Osteoblast (primary cell): Measurements from ENCODE around the gene BCL2. TPM values are rescaled to one million over a fixed set of nuclear protein-coding genes. Genes with fewer than 3 reads are reported as not detected.
A peak's percentile ranks its signal among the peaks of the same experiment; 100 is the strongest.

ENCODE experiments used
- DNase-seq: peaks from one replicate; pipeline ENCODE4 v3.0.0; 2011; ENCODE audit warnings: low spot score, mixed read lengths; ENCODE audit not compliant: insufficient read length; ENCODE audit errors: missing footprints
- H2AFZ ChIP-seq: 2 replicates; pipeline ENCODE4 v1.6.0; 2011; ENCODE audit warnings: mild to moderate bottlenecking, low read length
- H3K27ac ChIP-seq: 2 replicates; pipeline ENCODE4 v1.5.1; 2011; ENCODE audit warnings: mild to moderate bottlenecking, low read depth, low read length, moderate library complexity
- H3K27me3 ChIP-seq: 2 replicates; pipeline ENCODE4 v1.6.0; 2012; ENCODE audit warnings: mild to moderate bottlenecking, control low read depth, inconsistent platforms, low read length, moderate library complexity; ENCODE audit not compliant: insufficient read depth
- H3K36me3 ChIP-seq: 2 replicates; pipeline ENCODE4 v1.5.1; 2011; ENCODE audit warnings: mild to moderate bottlenecking, low read length, control low read depth, moderate library complexity; ENCODE audit not compliant: insufficient read depth
- H3K4me1 ChIP-seq: 2 replicates; pipeline ENCODE4 v1.5.1; 2011; ENCODE audit warnings: mild to moderate bottlenecking, low read length, control low read depth, moderate library complexity; ENCODE audit not compliant: insufficient read depth
- H3K4me2 ChIP-seq: 2 replicates; pipeline ENCODE4 v1.6.0; 2011; ENCODE audit warnings: mild to moderate bottlenecking, low read length; ENCODE audit not compliant: insufficient read depth
- H3K4me3 ChIP-seq: fragments of 200-600 bp; sonication (generic); 3 replicates; pipeline ENCODE4 v1.5.1; 2012; ENCODE audit warnings: mild to moderate bottlenecking, low read length, inconsistent platforms; ENCODE audit not compliant: insufficient read depth
- H3K79me2 ChIP-seq: 2 replicates; pipeline ENCODE4 v1.6.0; 2012; ENCODE audit warnings: mild to moderate bottlenecking, low read length, control low read depth, inconsistent platforms; ENCODE audit not compliant: insufficient read depth
- H3K9me3 ChIP-seq: 2 replicates; pipeline ENCODE4 v1.5.1; 2011; ENCODE audit warnings: low read depth, low read length, control low read depth
- H4K20me1 ChIP-seq: 2 replicates; pipeline ENCODE4 v1.6.0; 2012; ENCODE audit warnings: mild to moderate bottlenecking, low read length, control low read depth; ENCODE audit not compliant: insufficient read depth
- CTCF ChIP-seq: IDR thresholded peaks from 2 replicates; pipeline ENCODE4 v1.5.1; 2011; ENCODE audit warnings: mild to moderate bottlenecking, low read depth, low read length, moderate library complexity; ENCODE audit errors: extremely low read depth
- total RNA-seq: library from RNA; depleted of rRNA; stranded (reverse); fragments of >200 nt; gene quantifications from 2 replicates; pipeline ENCODE4 v1.2.3, GENCODE V29; 2012

BCL2 gene
- total RNA-seq, 1 donor = 11.9 TPM

GRCh38 chr18:63084219-63084618, 235.3 kb downstream of the BCL2 start:
- Histone ChIP-seq H3K4me3 (no peak overlapping the region), H3K79me2 (no peaks in the 10 kb centered on the region), H3K36me3 (no peaks in the 10 kb centered on the region), H3K27me3 (peaks cover 14% of the 10 kb centered on the region), H2AFZ (no peak overlapping the region), H3K4me1 (no peaks in the 10 kb centered on the region), H4K20me1 (no peaks in the 10 kb centered on the region), H3K9me3 (no peaks in the 10 kb centered on the region), H3K4me2 (no peak overlapping the region), H3K27ac (no peak overlapping the region)
- TF ChIP-seq CTCF = no peak
- no peak for DNase-seq

GRCh38 chr18:63083555-63083954, 236.0 kb downstream of the BCL2 start:
- H3K27me3 ChIP-seq = peaks cover 13% of the 10 kb centered on the region
- DNase-seq = peak; percentile 39
- no peak overlapping the region for H3K4me3 ChIP-seq
- no peak overlapping the region for H3K27ac ChIP-seq
- H3K9me3 ChIP-seq = no peaks in the 10 kb centered on the region
- no peaks in the 10 kb centered on the region for H3K79me2 ChIP-seq
- H4K20me1 ChIP-seq = no peaks in the 10 kb centered on the region
- no peak for TF ChIP-seq CTCF
- no peak overlapping the region for H3K4me2 ChIP-seq
- H2AFZ ChIP-seq = no peak overlapping the region
- H3K4me1 ChIP-seq = no peaks in the 10 kb centered on the region
- H3K36me3 ChIP-seq = no peaks in the 10 kb centered on the region

- H3K79me2 ChIP-seq = no peaks in the 10 kb centered on the region
- H3K4me3 ChIP-seq = no peak overlapping the region
- DNase-seq = no peak
- H3K4me1 ChIP-seq = no peaks in the 10 kb centered on the region
- no peaks in the 10 kb centered on the region for H4K20me1 ChIP-seq
- no peak for TF ChIP-seq CTCF
- H3K27me3 ChIP-seq = peaks cover 9% of the 10 kb centered on the region
- H3K27ac ChIP-seq = no peak overlapping the region
- H3K36me3 ChIP-seq = no peaks in the 10 kb centered on the region
- H3K9me3 ChIP-seq = no peaks in the 10 kb centered on the region
- H3K4me2 ChIP-seq = no peak overlapping the region
- H2AFZ ChIP-seq = no peak overlapping the region
Measured at GRCh38 chr18:63083020-63083531, 236.5 kb downstream of the BCL2 start.

GRCh38 chr18:63082366-63083019, 237.1 kb downstream of the BCL2 start:
- Histone ChIP-seq H4K20me1 (no peaks in the 10 kb centered on the region), H3K79me2 (no peaks in the 10 kb centered on the region), H3K4me2 (no peak overlapping the region), H3K4me3 (no peak overlapping the region), H2AFZ (no peak overlapping the region), H3K4me1 (no peaks in the 10 kb centered on the region), H3K36me3 (no peaks in the 10 kb centered on the region), H3K27me3 (peaks cover 9% of the 10 kb centered on the region), H3K9me3 (no peaks in the 10 kb centered on the region), H3K27ac (no peak overlapping the region)
- TF ChIP-seq CTCF = no peak
- no peak for DNase-seq
